T-helper 22 cell (primary cell): ENCODE measurements around the gene FH.

Experiments
- DNase-seq: peaks from one replicate; pipeline ENCODE4 v3.0.0-alpha.2; 2020; ENCODE audit warnings: low read depth

FH gene

DNA sequence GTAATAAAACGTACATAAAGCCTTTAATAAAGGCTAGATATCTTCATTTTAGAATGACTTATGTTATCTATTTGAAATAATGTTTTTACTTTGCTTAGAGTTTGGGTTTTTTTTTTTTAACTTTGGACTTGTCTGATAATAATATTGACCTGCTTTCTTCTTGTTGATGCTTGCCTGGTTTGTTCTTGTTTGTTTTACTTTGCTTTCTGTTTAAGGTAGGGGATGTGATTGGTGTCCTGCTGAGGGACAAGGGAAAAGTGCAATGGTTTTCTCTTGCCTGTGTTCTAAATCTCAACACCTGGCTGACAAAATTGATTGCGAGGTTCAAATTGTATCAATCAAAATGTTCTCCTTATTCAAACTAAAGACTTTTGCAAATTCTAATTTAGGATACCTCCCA, 2.2 kb upstream of the FH start:
- DNase-seq: no peak

DNA sequence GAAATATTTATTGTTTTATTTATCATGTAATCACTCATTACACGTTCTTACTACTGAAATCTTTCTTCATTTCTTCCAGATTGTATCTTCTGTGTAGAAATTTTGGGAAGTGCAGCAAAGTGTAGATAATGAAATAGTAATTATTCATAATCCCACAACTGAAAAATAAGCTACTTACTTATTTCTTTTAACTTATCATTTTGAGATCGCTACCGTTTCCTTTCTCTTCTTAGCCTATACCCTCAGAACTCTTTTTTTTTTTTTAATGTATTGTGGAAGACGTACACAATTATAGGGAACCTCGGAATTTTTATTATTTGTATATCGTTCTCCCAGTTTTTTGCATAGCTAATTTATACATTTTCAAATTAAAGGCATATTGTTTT, 518 bp upstream of the FH start:
- DNase-seq: no peak

DNA sequence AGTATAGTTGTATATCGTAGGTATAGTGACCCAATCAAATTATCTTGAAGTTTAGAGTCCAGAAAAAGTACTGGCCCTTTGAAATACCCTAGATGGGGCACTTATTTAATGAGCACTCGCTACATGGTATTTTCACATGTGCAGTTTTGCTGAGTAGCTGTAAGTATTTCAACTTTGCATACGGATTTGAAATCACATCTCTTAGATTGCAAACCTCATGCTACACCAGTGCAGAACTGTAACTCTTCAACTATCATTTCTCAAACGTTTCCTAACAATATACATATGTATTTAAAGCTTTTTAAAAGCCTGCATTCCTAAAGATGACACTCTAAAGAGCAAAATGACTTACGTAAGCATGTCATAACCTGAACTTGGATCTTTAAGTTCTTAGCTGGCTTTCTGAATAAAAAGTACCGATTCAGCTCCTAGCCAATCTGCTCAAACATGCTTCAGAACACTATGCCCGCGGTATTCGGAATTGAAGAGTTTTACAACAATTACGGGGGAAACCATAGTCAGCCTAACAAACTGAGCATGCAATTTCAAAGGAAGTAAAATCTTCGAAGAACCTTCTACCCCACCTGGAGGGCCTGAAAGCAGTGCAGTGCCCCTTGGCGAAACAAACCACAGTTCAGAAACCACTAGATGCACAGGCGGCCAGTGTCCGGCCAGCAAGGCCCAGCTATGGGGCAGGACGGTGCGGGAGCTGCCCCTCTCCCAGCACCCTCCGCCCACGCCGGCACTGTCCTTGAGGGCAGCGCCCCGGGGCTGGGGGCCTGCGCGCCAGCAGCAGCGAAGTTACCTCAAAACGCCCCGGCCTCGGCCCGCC, 863 bp downstream of the FH start:
- DNase-seq: peak; percentile 0

DNA sequence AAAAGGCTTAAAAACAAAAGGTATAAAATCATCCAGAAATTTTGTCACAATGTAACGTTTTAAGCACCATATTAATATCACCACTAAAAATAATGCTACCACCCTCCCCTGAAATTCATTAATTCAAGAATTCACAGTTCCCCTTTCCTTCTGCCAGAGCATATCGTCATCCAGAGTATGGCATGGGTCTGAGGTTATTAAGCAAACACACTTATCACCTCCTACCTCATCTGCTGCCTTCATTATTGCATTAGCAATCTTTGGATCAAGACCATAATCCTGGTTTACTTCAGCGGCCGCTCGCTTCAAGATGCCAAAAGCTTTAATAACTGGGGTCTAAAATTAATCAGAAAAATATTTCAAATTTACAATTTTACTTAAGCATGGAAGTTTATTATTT, 6.2 kb downstream of the FH start:
- no peak for DNase-seq

DNA sequence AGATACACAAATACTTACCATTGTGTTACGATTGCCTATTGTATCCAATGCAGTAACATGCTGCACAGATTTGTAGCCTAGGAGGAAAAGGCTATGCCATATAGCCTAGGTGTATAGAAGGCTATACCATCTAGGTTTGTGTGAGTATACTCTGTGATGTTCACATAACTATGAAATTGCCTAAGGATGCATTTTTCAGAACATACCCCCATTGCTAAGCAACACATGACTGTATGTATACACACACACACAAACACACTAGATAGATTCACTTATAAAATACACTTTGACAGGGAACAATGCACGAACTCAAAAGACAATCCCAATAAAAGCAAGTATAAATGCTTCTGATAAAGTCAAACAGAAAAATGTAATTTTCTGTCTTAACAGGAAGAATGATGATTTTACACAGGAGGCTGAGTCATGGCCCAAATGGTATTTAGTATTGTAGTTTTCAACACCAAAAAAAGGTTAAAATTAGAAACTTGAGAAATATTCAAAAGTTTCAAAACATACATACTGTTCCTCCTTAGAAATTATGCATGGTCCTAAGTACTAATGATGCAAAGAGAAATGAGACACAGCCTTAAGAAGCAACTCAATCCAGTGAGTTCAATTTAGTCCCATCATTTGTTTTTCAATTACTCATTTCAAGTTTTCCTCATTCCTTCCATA, 12.2 kb downstream of the FH start:
- no peak for DNase-seq

DNA sequence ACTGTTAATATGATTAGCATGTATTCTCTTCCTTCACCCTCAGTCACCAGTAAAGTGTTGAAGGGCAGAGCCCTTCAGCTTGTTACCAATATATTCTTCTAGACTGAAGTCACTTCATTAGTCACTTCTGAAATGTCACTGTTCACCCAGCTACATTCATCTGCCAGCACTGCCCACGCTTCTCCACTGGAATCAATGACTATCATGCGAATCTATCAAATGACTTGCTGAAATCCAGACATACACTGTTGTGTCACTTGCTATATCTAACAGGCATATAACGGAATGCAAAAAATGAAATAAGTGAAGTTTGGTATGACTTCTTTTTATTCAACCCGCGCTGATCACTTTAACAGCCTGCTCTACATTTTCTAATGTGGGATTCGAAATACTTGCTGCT, 16.1 kb downstream of the FH start:
- DNase-seq: no peak

DNA sequence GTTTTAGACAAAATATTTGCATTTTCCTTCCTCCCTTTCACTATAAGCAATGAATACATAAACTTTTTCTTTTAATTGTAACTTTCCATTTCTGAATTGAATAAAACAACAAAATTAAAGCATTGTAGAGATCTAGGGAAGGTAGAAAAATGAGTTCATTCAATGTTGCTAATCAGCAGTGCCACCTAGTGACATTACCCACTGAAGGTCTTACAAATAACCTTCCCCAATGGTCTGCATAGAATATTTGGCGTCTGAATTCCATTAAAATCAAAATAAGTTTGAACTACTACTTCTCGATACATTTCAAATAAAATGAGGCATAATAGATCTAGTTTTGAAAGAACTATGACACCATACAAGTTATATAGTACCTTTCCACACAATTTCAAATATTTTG, 19.6 kb downstream of the FH start:
- no peak for DNase-seq

DNA sequence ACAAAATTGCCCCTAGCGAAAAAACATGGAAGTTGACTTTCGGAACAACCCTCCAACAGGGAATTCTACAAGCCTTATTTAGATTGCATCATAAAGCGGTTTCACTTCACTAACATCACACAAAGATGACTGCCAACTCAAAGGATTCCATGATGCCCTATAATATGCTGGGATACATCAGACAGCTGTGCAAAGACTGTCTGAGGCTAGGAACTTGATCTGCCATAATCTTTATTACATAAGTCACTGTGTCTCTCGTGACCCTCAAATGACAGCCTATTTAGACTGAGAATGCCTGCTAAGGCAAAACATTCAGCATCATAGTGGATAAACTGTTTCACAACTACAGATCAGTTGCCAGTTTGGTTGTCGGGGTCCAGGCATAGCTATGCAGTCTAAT, 23.8 kb downstream of the FH start:
- DNase-seq: no peak

DNA sequence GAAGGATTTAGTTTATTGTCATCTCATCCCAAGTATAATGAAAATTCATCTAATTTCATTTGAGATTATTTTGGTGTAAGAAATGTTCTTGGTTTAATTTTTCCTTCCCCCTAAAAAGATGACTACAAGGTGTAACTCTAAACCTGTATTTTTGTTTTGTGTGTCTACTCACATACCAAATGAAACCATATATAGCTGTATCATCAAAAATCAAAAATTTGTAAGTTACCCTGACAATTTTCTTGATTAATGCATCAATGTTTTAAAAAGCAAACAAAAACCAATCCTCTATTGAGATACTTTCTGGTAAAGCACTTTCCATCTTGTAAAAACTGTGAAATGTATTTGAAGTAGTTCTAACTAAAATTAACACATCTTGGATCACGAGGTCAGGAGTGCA, 30.8 kb downstream of the FH start:
- no peak for DNase-seq

DNA sequence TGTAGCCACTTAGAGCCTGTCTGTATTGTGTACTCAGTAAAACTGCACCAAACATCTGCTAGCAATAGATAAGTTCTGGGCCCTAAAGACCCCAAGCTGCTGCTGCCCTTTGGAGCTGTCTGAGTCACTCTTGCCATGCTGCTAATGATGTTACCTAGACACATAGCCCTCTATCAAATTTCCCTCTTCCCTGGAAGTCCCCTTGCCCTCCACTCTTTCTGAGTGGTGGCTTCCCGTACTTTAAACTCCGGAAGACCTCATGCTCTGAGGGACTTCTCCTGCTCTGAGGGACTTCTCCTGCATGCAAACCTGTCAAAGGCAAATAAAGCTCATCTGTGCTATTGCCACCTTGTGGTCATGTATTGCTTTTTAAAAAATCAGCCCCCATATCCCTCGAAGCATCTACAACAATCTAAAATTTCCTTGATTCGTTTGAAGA, 34.0 kb downstream of the FH start:
- no peak for DNase-seq

DNA sequence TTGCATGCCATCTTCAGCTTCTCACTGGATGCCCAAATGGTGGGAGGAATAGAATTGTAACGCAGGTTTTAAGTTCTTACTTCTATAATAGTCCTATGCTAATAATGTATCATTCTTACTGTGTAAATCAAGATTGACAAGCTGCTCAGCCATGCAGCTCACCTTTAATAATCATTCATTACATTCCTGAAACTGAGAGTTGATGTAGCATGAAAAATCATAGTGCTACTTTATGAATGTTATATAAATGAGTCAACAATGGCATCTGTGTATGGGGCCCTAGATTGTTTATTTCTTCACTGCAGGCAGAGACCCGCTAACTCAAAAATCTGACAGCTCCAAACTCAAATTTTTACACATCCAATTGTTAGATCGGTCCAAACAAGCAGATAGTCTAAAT, 34.4 kb downstream of the FH start:
- DNase-seq: no peak

DNA sequence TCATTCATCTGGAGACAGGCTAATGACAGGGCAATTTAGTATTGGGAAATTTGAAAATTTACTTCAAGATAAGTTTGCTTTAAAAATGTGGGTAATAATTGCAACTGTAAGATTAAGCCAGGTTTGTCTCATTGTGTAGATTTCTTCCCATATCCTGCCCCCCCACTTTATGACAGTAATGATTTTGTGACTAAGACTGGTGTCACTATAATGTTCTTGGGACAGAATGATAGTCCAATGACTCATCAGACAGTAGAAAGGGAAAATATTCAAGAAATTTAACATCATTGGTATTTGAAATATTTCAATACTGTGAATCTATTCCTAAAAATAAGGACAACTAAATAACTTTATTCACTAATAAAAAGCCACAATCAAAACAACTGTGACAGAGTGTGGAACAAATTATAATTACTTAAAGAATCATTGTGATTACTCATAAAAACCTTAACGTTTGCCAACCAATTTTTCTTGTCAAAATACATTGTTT, 36.7 kb downstream of the FH start:
- DNase-seq: no peak

DNA sequence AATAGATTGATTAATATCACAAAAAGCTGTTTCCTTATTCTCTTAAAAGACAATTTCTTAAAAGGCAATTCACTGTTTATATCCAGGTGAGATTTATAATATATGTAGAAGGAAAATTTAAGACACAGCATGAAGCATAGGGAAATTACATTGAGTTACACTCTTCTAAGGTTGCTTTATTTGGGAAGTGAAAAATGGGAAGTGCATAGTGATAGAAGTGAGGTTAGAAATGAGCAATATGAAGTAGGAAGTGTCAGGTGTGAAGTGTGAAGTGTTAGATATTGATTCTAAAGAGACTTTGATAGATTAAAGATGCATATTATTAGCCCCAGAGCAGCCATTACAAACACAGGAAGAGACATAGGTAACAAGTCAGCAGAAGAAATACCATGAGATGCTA, 40.3 kb downstream of the FH start:
- DNase-seq: no peak

DNA sequence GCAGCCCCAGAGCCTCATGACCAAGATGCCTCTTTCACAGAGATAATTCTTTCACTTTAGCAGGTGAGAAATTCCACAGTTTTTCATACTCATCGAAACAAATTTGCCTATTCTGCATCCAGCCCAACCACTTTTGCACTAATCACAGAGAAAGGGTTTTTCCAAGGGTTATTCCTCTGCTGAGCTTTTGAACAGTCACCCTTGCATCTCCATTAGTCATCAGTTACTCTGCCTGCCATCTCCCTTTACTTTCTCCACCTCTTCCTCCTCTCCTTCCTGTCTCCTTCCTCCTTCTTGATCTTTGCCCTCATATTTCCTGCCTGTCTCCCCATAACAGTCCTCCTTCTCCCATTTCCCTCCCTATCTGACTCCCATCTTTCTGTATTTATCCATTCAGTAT, 43.9 kb downstream of the FH start:
- DNase-seq: no peak

DNA sequence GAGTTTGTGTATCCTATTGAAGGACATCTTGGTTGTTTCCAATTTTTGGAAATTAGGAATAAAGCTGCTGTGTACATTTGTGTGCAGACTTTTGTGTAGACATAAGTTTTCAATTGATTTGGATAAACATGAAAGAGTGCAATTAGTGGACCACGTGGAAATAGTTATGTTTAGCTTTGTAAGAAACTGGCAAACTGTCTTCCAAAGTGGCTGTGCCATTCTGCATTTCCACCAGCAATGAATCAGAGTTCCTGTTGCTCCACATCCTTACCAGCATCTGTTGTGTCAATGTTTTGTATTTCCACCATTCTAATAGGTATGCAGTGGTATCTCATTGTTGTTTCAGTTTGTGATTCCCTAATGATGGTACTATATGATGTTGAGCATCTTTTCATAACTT, 46.5 kb downstream of the FH start:
- no peak for DNase-seq

DNA sequence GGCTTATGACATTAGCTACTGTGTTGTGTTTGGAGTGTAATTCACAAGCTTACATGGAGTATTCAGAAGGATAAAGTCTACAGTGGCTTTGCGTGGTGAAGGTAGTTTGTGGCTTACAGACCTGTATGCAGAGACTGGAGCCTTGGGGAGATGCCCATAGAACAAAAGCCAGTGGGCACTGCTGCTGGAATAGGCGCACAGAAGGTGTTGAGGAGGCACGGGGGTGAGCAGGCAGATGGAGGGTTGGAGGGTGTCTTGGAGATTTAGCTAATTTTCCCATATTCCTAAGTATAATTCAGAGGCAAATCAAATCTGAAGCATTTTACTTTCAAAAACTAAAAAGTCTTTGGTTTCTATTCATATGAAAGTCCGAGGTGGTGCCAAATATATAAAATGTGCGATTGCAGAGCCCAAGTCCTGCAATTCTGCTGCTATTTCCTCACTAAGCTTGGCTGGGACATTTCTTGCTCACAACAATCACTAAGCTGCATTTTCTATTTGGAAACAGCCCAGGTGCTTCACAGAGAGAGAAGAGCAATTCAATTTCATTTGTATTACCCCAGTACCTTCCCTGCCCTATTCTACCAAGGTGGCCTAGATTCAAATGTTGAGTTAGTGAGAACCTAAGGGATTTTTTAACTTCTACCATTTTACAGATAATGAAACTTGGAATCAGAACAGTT, 48.5 kb downstream of the FH start:
- DNase-seq: no peak

DNA sequence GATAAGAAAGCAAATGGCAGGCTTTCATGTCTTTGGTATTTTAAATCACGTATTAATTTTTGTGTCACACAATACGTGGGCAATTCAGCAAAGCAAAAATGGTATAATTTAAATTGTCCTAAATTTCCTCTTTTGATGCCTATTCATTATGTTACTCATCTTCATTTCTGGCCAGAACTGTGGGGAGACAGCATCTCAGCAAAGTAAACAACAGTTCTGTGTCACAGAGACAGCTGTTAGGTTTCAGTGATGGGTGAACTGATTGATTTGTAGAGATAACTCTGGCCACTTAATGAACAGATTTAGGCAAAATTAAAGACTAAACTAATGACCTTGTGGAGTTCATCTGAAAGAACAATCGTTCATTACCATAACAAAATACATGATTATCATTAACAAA, 49.2 kb downstream of the FH start:
- no peak for DNase-seq

DNA sequence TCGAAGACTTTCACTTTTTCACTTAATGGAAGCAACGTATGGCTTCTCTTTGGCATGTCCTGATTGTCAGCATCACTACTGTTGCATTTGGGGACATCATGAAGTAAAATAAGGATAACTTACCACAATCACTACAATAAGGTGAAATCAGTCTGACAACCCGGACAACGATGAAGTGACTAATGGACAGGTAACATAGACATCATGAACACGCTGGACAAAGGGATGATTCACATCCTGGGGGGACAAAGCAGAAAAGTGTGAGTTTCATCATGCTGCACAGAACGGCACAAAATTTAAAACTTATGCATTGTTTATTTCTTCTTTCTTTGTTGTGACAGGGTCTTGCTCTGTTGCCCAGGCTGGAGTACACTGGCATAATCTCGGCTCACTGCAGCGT, 53.9 kb downstream of the FH start:
- DNase-seq: no peak

DNA sequence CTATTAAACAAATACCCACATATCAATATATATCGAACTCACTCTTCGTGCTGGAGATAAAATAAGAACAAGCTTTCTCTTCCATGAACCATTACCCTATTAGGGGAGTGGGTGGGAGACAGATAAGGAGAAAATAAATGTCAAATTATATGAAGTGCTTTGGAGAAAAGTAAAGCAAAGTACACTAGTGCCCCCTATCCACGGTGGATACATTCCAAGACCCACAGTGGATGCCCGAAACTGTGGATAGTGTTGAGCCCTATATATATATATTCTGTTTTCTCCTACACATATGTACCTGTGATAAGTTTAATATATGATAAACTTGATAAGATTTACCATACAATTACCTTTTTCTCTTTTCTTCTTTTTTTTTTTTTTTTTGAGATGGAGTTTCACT, 54.6 kb downstream of the FH start:
- no peak for DNase-seq

DNA sequence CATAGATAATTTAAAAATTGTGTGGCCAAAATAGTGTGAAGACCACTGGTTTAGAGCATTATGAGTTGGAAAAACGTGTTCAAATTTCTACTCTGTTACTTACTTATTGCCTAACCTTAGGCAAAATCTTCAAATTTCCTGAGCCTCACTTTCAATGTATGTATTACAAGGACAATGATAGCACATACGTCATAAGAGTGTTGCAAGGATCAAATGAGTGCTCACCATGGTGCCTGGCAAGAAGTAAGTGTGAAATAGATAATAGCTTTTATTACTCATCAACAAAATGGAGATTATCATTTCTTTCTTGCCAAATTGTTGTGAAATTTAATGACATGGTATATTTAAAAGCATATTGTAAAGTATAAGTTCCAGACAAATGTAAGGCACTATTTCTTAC, 57.2 kb downstream of the FH start:
- no peak for DNase-seq

DNA sequence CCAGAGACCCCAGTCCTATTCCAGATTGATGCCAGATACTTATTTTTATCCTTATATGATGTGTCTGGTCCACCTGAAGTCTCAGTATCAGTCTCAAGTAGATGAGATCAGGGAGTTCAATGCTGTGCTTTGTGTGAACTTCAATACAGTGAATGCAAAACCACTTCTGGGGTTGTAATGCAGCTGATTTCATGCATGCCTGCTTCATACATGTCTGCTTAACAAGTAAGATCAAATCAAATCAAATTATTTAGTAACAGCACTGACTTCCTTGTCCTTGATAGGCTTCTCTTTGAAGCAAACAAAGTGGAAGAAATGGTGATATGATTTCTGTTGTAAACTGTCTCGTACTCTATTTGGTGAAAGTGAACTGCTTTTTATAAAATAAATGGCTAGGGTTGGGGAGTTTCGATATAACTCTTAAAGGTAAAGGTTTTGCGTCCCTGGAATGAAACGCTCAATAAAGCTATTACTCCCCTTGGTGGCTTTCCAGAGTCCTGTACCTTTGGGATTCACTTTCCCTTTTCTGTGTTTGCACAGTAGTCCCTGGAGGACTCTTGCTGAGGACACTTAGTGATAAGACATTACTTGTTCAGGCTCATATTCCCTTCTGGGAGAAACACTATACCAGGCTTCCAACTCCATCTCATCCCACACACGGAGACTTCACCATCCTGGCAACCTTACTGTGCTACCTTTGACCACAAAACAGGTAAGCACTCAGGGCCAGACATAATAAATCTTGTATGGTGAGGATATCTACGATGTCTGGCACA, 59.3 kb downstream of the FH start:
- no peak for DNase-seq

DNA sequence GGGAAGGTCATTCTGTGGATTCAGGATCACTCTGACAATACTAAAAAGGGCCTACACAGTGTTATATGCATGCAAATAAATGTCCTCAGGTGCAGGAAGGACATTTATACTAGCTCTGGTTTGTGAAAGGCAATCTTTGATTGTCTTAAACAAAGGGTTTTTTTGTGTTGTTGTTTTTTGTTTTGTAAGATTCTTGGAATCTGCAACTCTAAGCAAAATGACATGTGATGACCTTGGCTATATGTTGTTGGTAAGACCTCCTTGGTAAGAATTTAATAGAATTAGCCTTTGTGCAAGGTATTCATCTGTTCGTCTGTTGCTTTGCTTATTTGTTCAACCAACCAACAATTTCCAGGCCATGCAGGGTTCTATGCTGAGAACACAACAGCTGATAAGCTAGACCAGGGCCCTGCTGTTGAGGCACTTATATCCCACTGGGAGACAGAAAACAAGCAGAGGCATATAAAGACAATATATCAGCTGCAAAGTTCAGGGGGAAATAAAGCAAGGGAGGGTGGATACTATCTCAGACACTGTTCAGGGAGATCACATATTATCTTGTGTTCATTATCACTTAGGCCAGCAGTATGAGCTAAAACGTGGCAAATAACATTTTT, 60.3 kb downstream of the FH start:
- no peak for DNase-seq
